Measurements from ENCODE around the gene PTPRJ.

The PTPRJ gene

GRCh38 chr11:48011102-48011797 is 30.9 kb downstream of the PTPRJ start:
- no peaks in the 10 kb centered on the region for H3K9me3 ChIP-seq (ENCODE audit: insufficient read depth, low read depth, low read length)
- no peak overlapping the region for H3K4me3 ChIP-seq (ENCODE audit: low read length)
- WGBS, result 97% methylated on average over 3 of the region's 3 CpGs
- H3K36me3 ChIP-seq (ENCODE audit: insufficient read depth, low read length), result no peaks in the 10 kb centered on the region
- no peaks in the 10 kb centered on the region for H3K27me3 ChIP-seq (ENCODE audit: insufficient read depth, low read length)
- H3K27ac ChIP-seq (ENCODE audit: low read depth, low read length), result no peak overlapping the region
- H3K4me1 ChIP-seq (ENCODE audit: insufficient read depth, low read length), result peaks cover 4% of the 10 kb centered on the region; the same call in 1 of the 2 replicates
- no peak overlapping the region for H3K9ac ChIP-seq (ENCODE audit: low read depth, low read length)

GRCh38 chr11:48011798-48012391 is 31.5 kb downstream of the PTPRJ start:
- H3K9ac ChIP-seq (ENCODE audit: low read depth, low read length), result no peak overlapping the region

GRCh38 chr11:48013269-48013901 is 33.0 kb downstream of the PTPRJ start:
- 79% methylated on average over 8 of the region's 8 CpGs for WGBS
- H3K27ac ChIP-seq (ENCODE audit: low read depth, low read length), result no peak overlapping the region
- H3K27me3 ChIP-seq (ENCODE audit: insufficient read depth, low read length), result no peaks in the 10 kb centered on the region
- H3K36me3 ChIP-seq (ENCODE audit: insufficient read depth, low read length), result no peaks in the 10 kb centered on the region
- no peaks in the 10 kb centered on the region for H3K9me3 ChIP-seq (ENCODE audit: insufficient read depth, low read depth, low read length)
- no peak overlapping the region for H3K9ac ChIP-seq (ENCODE audit: low read depth, low read length)
- no peak overlapping the region for H3K4me3 ChIP-seq (ENCODE audit: low read length)
- H3K4me1 ChIP-seq (ENCODE audit: insufficient read depth, low read length), result peaks cover 14% of the 10 kb centered on the region

More at GRCh38 chr11:48011798-48012391, 31.5 kb downstream of the PTPRJ start:
- Histone ChIP-seq H3K9me3 (ENCODE audit: insufficient read depth, low read depth, low read length) (no peaks in the 10 kb centered on the region), H3K27ac (ENCODE audit: low read depth, low read length) (no peak overlapping the region), H3K4me1 (ENCODE audit: insufficient read depth, low read length) (peaks cover 4% of the 10 kb centered on the region; the same call in 1 of the 2 replicates), H3K27me3 (ENCODE audit: insufficient read depth, low read length) (no peaks in the 10 kb centered on the region), H3K36me3 (ENCODE audit: insufficient read depth, low read length) (no peaks in the 10 kb centered on the region), H3K4me3 (ENCODE audit: low read length) (no peak overlapping the region)
- 93% methylated on average over 9 of the region's 9 CpGs for WGBS

GRCh38 chr11:48014917-48015316 is 34.6 kb downstream of the PTPRJ start:
- no peak overlapping the region for H3K9ac ChIP-seq (ENCODE audit: low read depth, low read length)
- H3K4me3 ChIP-seq (ENCODE audit: low read length), result no peak overlapping the region
- no peaks in the 10 kb centered on the region for H3K27me3 ChIP-seq (ENCODE audit: insufficient read depth, low read length)
- WGBS, result 92% methylated on average over 8 of the region's 8 CpGs
- no peaks in the 10 kb centered on the region for H3K9me3 ChIP-seq (ENCODE audit: insufficient read depth, low read depth, low read length)
- H3K27ac ChIP-seq (ENCODE audit: low read depth, low read length), result no peak overlapping the region
- peaks cover 26% of the 10 kb centered on the region for H3K4me1 ChIP-seq (ENCODE audit: insufficient read depth, low read length)
- H3K36me3 ChIP-seq (ENCODE audit: insufficient read depth, low read length), result no peaks in the 10 kb centered on the region

GRCh38 chr11:48017105-48017830 is 36.9 kb downstream of the PTPRJ start:
- Histone ChIP-seq H3K9ac (ENCODE audit: low read depth, low read length) (no peak overlapping the region), H3K9me3 (ENCODE audit: insufficient read depth, low read depth, low read length) (no peaks in the 10 kb centered on the region), H3K27me3 (ENCODE audit: insufficient read depth, low read length) (no peaks in the 10 kb centered on the region), H3K27ac (ENCODE audit: low read depth, low read length) (no peak overlapping the region), H3K4me1 (ENCODE audit: insufficient read depth, low read length) (peaks cover 26% of the 10 kb centered on the region), H3K36me3 (ENCODE audit: insufficient read depth, low read length) (no peaks in the 10 kb centered on the region), H3K4me3 (ENCODE audit: low read length) (no peak overlapping the region)
- WGBS, result 61% methylated on average over 1 of the region's 1 CpG

- no peak overlapping the region for H3K27ac ChIP-seq (ENCODE audit: low read depth, low read length)
- H3K27me3 ChIP-seq (ENCODE audit: insufficient read depth, low read length), result no peaks in the 10 kb centered on the region
- H3K9me3 ChIP-seq (ENCODE audit: insufficient read depth, low read depth, low read length), result no peaks in the 10 kb centered on the region
- H3K4me3 ChIP-seq (ENCODE audit: low read length), result peak overlapping the region; percentile 26
- H3K36me3 ChIP-seq (ENCODE audit: insufficient read depth, low read length), result no peaks in the 10 kb centered on the region
- WGBS, result 35% methylated on average over 2 of the region's 3 CpGs
- H3K9ac ChIP-seq (ENCODE audit: low read depth, low read length), result peak overlapping the region; percentile 35; the same call in 1 of the 2 replicates
- H3K4me1 ChIP-seq (ENCODE audit: insufficient read depth, low read length), result peaks cover 26% of the 10 kb centered on the region
These were observed 37.6 kb downstream of the PTPRJ start for GRCh38 chr11:48017831-48018527.

- no peaks in the 10 kb centered on the region for H3K36me3 ChIP-seq (ENCODE audit: insufficient read depth, low read length)
- 16% methylated on average over 15 of the region's 15 CpGs for WGBS
- no peaks in the 10 kb centered on the region for H3K9me3 ChIP-seq (ENCODE audit: insufficient read depth, low read depth, low read length)
- peak overlapping the region; percentile 35; the same call in 1 of the 2 replicates for H3K9ac ChIP-seq (ENCODE audit: low read depth, low read length)
- peak overlapping the region; percentile 26 for H3K4me3 ChIP-seq (ENCODE audit: low read length)
- peaks cover 22% of the 10 kb centered on the region for H3K4me1 ChIP-seq (ENCODE audit: insufficient read depth, low read length)
- peak overlapping the region; percentile 47 for H3K27ac ChIP-seq (ENCODE audit: low read depth, low read length)
- H3K27me3 ChIP-seq (ENCODE audit: insufficient read depth, low read length), result no peaks in the 10 kb centered on the region
These were observed 38.3 kb downstream of the PTPRJ start for GRCh38 chr11:48018528-48019216.

- Histone ChIP-seq H3K27me3 (ENCODE audit: insufficient read depth, low read length) (no peaks in the 10 kb centered on the region), H3K9ac (ENCODE audit: low read depth, low read length) (peak overlapping the region; percentile 35; the same call in 1 of the 2 replicates)
These were observed 38.8 kb downstream of the PTPRJ start for GRCh38 chr11:48019217-48019584.

GRCh38 chr11:48019595-48019994 is 39.2 kb downstream of the PTPRJ start:
- H3K4me1 ChIP-seq (ENCODE audit: insufficient read depth, low read length), result peaks cover 22% of the 10 kb centered on the region
- no peaks in the 10 kb centered on the region for H3K36me3 ChIP-seq (ENCODE audit: insufficient read depth, low read length)
- H3K9me3 ChIP-seq (ENCODE audit: insufficient read depth, low read depth, low read length), result no peaks in the 10 kb centered on the region
- no peak overlapping the region for H3K9ac ChIP-seq (ENCODE audit: low read depth, low read length)
- 96% methylated on average over 7 of the region's 8 CpGs for WGBS
- H3K27ac ChIP-seq (ENCODE audit: low read depth, low read length), result no peak overlapping the region
- no peaks in the 10 kb centered on the region for H3K27me3 ChIP-seq (ENCODE audit: insufficient read depth, low read length)
- H3K4me3 ChIP-seq (ENCODE audit: low read length), result no peak overlapping the region

More at GRCh38 chr11:48019217-48019584, 38.8 kb downstream of the PTPRJ start:
- WGBS, result 44% methylated on average over 5 of the region's 6 CpGs
- Histone ChIP-seq H3K4me3 (ENCODE audit: low read length) (peak overlapping the region; percentile 26), H3K9me3 (ENCODE audit: insufficient read depth, low read depth, low read length) (no peaks in the 10 kb centered on the region), H3K4me1 (ENCODE audit: insufficient read depth, low read length) (peaks cover 22% of the 10 kb centered on the region), H3K27ac (ENCODE audit: low read depth, low read length) (peak overlapping the region; percentile 47), H3K36me3 (ENCODE audit: insufficient read depth, low read length) (no peaks in the 10 kb centered on the region)

GRCh38 chr11:48020092-48020755 is 39.9 kb downstream of the PTPRJ start:
- no peak overlapping the region for H3K9ac ChIP-seq (ENCODE audit: low read depth, low read length)
- H3K36me3 ChIP-seq (ENCODE audit: insufficient read depth, low read length), result no peaks in the 10 kb centered on the region
- H3K27ac ChIP-seq (ENCODE audit: low read depth, low read length), result no peak overlapping the region
- H3K27me3 ChIP-seq (ENCODE audit: insufficient read depth, low read length), result no peaks in the 10 kb centered on the region
- no peaks in the 10 kb centered on the region for H3K9me3 ChIP-seq (ENCODE audit: insufficient read depth, low read depth, low read length)
- H3K4me1 ChIP-seq (ENCODE audit: insufficient read depth, low read length), result peaks cover 22% of the 10 kb centered on the region
- H3K4me3 ChIP-seq (ENCODE audit: low read length), result no peak overlapping the region
- 96% methylated on average over 17 of the region's 17 CpGs for WGBS
